K562 (cell line): ENCODE measurements around the gene RGS14. TPM values are rescaled to one million over a fixed set of nuclear protein-coding genes. Genes with fewer than 3 reads are reported as not detected.

Experiments used
- ATAC-seq: fragments of 200-7000 bp; cut with Tn5 transposase; 3 replicates; pipeline ENCODE4 v1.9.1; 2020; ENCODE audit warnings: moderate library complexity
- BruUV-seq: library from RNA; stranded (reverse); fragments of 400-500 nt; replicated peaks from 2 replicates; lab custom pipeline; 2021; lab: Mats Ljungman, UMichigan
- CTCF ChIA-PET: fragments of 300-600 bp; formaldehyde crosslinking; extraction: SDS; loops from one replicate; lab custom pipeline; 2021; ENCODE audit warnings: low intra/inter-chr PET ratio; lab: Yijun Ruan, JAX
- POLR2A ChIA-PET: fragments of 300-600, 350-650 bp; sonication (Branson Sonifier 250); formaldehyde crosslinking; extraction: SDS; loops from one replicate; lab custom pipeline; 2021; ENCODE audit warnings: antibody characterized with exemption, inconsistent platforms; lab: Yijun Ruan, JAX
- DNase-seq, 4 experiments: peaks; one replicate each; pipeline versions ENCODE4 v3.0.0 to v3.0.0-alpha.2; 2011 to 2018; ENCODE audit warnings: low spot score in 3 of 4, mixed read lengths in 3 of 4; ENCODE audit errors: extremely low read depth in 1 of 4
- FAIRE-seq: peaks from 2 replicates; lab custom pipeline; 2011; peaks lifted over from hg19 to GRCh38; lab: Jason Lieb, UNC
- H2AFZ ChIP-seq: 2 replicates; pipeline ENCODE4 v1.6.0; 2011; ENCODE audit warnings: low read depth, low read length, control low read depth, inconsistent platforms
- H3K27ac ChIP-seq: fragments of 200-600 bp; 3 replicates; pipeline ENCODE4 v1.8.0; 2011; ENCODE audit warnings: low read depth, mild to moderate bottlenecking, control low read depth, inconsistent platforms, low read length, moderate library complexity, mixed read lengths; ENCODE audit errors: extremely low read depth
- H3K27me3 ChIP-seq, 2 experiments: fragments of 300-600 bp in 1 of 2; 2 replicates in 1 of 2; 3 replicates in 1 of 2; pipeline versions ENCODE4 v1.6.0 to v1.8.0; 2011; ENCODE audit warnings: inconsistent platforms in 2 of 2, low read length in 2 of 2, mild to moderate bottlenecking in 1 of 2, mixed read lengths in 1 of 2, moderate library complexity in 1 of 2; ENCODE audit not compliant: control insufficient read depth in 2 of 2, insufficient read depth in 2 of 2
- H3K36me3 ChIP-seq: fragments of 300-600 bp; 3 replicates; pipeline ENCODE4 v1.8.0; 2011; ENCODE audit warnings: mild to moderate bottlenecking, low read length, inconsistent platforms; ENCODE audit not compliant: control insufficient read depth, insufficient read depth
- H3K4me1 ChIP-seq, 2 experiments: fragments of 200-600 bp in 1 of 2; replicated peaks in 1 of 2; 2 replicates in 1 of 2; 3 replicates in 1 of 2; pipeline versions ENCODE4 v1.5.1 to v1.8.0; 2011; ENCODE audit warnings: inconsistent platforms in 2 of 2, low read length in 2 of 2, mild to moderate bottlenecking in 1 of 2, mixed read lengths in 1 of 2, moderate library complexity in 1 of 2; ENCODE audit not compliant: control insufficient read depth in 2 of 2, insufficient read depth in 2 of 2
- H3K4me2 ChIP-seq: 2 replicates; pipeline ENCODE4 v1.6.1; 2011; ENCODE audit warnings: low read length, control low read depth, inconsistent platforms, mixed read lengths; ENCODE audit not compliant: insufficient read depth
- H3K4me3 ChIP-seq: fragments of 200-600 bp; sonication (generic), shearing (Covaris generic); 2 replicates; pipeline ENCODE4 v1.5.1; 2016; ENCODE audit warnings: control low read depth, inconsistent platforms
- H3K79me2 ChIP-seq: fragments of 200-600 bp; 3 replicates; pipeline ENCODE4 v1.8.0; 2011; ENCODE audit warnings: low read length, inconsistent platforms; ENCODE audit not compliant: control insufficient read depth, insufficient read depth
- H3K9ac ChIP-seq, 2 experiments: 2 replicates each; pipeline versions ENCODE4 v1.6.0 to v1.6.1; 2011; ENCODE audit warnings: low read depth in 2 of 2, low read length in 2 of 2, control low read depth in 1 of 2, inconsistent platforms in 1 of 2, mild to moderate bottlenecking in 1 of 2, mixed read lengths in 1 of 2; ENCODE audit not compliant: insufficient read depth in 1 of 2
- H3K9me1 ChIP-seq: one replicate; pipeline ENCODE4 v1.6.0; 2011; ENCODE audit warnings: inconsistent platforms, mild to moderate bottlenecking, low read length, moderate library complexity; ENCODE audit not compliant: control insufficient read depth, insufficient read depth
- H3K9me3 ChIP-seq: replicated peaks from 2 replicates; pipeline ENCODE4 v1.5.1; 2011; ENCODE audit warnings: low read depth, low read length, inconsistent platforms; ENCODE audit not compliant: control insufficient read depth, insufficient read depth
- H4K20me1 ChIP-seq: replicated peaks from 2 replicates; pipeline ENCODE4 v1.6.1; 2011; ENCODE audit warnings: low read length, inconsistent platforms, mixed read lengths; ENCODE audit not compliant: control insufficient read depth, insufficient read depth
- ARHGAP35 ChIP-seq: fragments of 450-650 bp; IDR thresholded peaks from 2 replicates; pipeline ENCODE4 v1.6.1; 2018; ENCODE audit not compliant: partially characterized antibody
- CREM ChIP-seq: IDR thresholded peaks from 2 replicates; pipeline ENCODE4 v1.6.1; 2014; ENCODE audit warnings: antibody characterized with exemption, low read depth
- FOXA1 ChIP-seq: fragments of 450-650 bp; IDR thresholded peaks from 2 replicates; pipeline ENCODE4 v1.6.1; 2016; ENCODE audit warnings: mild to moderate bottlenecking, borderline replicate concordance
- JUND ChIP-seq, 2 experiments: IDR thresholded peaks; 2 replicates in 1 of 2; 3 replicates in 1 of 2; pipeline ENCODE4 v1.6.1; 2011; ENCODE audit warnings: borderline replicate concordance in 2 of 2, low read depth in 2 of 2, low read length in 2 of 2, improper control_type of control experiment in 1 of 2, missing biosample characterization in 1 of 2, missing genetic modification characterization in 1 of 2, missing genetic modification reagents in 1 of 2
- PHTF2 ChIP-seq: fragments of 250-450 bp; sonication (Bioruptor Pico); IDR thresholded peaks from 2 replicates; pipeline ENCODE4 v1.5.0; 2021; ENCODE audit warnings: mild to moderate bottlenecking
- SMC3 ChIP-seq: conservative IDR thresholded peaks from 2 replicates; pipeline ENCODE4 v1.6.1; 2011; ENCODE audit warnings: low read depth, low read length, improper control_type of control experiment; ENCODE audit not compliant: insufficient read depth
- SPI1 ChIP-seq: IDR thresholded peaks from 2 replicates; pipeline ENCODE4 v1.6.1; 2011; ENCODE audit warnings: low read depth, low read length, control low read depth, borderline replicate concordance
- TAF7 ChIP-seq: fragments of 450-650 bp; IDR thresholded peaks from 2 replicates; pipeline ENCODE4 v1.6.1; 2016; ENCODE audit warnings: missing genetic modification characterization, missing compliant biosample characterization
- WGBS: fragments of 100-300 bp; shearing (Covaris generic); methylation state at CpG from one replicate; pipeline ENCODE4 v1.1.6; 2016; ENCODE audit warnings: low coverage, mixed read lengths; ENCODE audit not compliant: insufficient coverage; ENCODE audit errors: missing lambda C conversion rate; 5-methylcytosine and 5-hydroxymethylcytosine counted together
- in situ Hi-C: fragments of 300-500 bp; cut with MboI; formaldehyde crosslinking; loops from 4 replicates; pipeline ENCODE4 v1.15.0; 2018; ENCODE audit warnings: inconsistent platforms, mixed read lengths
- intact Hi-C: fragments of 100-400 bp; cut with micrococcal nuclease; formaldehyde crosslinking; loops from 2 replicates; pipeline ENCODE4 v1.14.2; 2022
- polyA plus RNA-seq, 8 experiments: library from polyadenylated mRNA; depleted of rRNA in 4 of 8; stranded (reverse) in 5 of 8; unstranded in 3 of 8; fragments of >200 nt; fragmentation: Nextera tagmentation in 2 of 8; fragmentation: Illumina TruSeq in 1 of 8; extraction: Ambion mirVana in 2 of 8; extraction: Trizol in 1 of 8; gene quantifications; 2 replicates each; pipeline versions ENCODE4 v1.2.1 to v1.2.3, GENCODE V29; 2011 to 2014; ENCODE audit warnings: inconsistent platforms in 1 of 8, missing spikeins in 1 of 8
- total RNA-seq, 7 experiments: library from RNA; depleted of rRNA in 6 of 7; stranded (reverse); fragments of >200 nt in 6 of 7; fragmentation: Illumina TruSeq in 2 of 7; extraction: Trizol in 2 of 7; gene quantifications; 2 replicates each; pipeline versions ENCODE4 v1.2.1 to v1.2.3, GENCODE V29; 2011 to 2021; ENCODE audit warnings: low replicate concordance in 1 of 7

RGS14 gene
- total and polyA plus RNA-seq, 9 of the 15 experiments (the other 6 are each of a cell fraction or from before 2014, with no cell fraction given) = 0.28 to 75.9 (median 34.5) TPM

- POLR2A ChIA-PET = interaction anchor here (0.6 to 2.2 kb wide), 7 partner anchors 9 to 49 kb away, joined by 3 to 15 read pairs (median 5); no protein-coding TSS in a partner anchor
- FAIRE-seq = no peak
Observed at GRCh38 chr5:177405805-177406204, 48.1 kb downstream of the RGS14 start.

More at GRCh38 chr5:177405805-177406204, 48.1 kb downstream of the RGS14 start:
- intact Hi-C loops (loop anchor here (2.0 kb wide), 1 partner anchor 95 kb away; no protein-coding TSS in a partner anchor), in situ Hi-C loops (no loop called here)
- Histone ChIP-seq H3K4me1 (peaks cover 10 to 39% of the 10 kb centered on the region in 2 experiments), H3K27me3 (no peaks in the 10 kb centered on the region), H3K9me3 (no peaks in the 10 kb centered on the region), H3K9me1 (no peaks in the 10 kb centered on the region), H2AFZ (no peak overlapping the region), H3K4me3 (no peak overlapping the region), H3K4me2 (no peak overlapping the region), H4K20me1 (no peaks in the 10 kb centered on the region), H3K79me2 (peaks cover 4% of the 10 kb centered on the region; the same call in 1 of the 3 replicates), H3K27ac (no peak overlapping the region), H3K36me3 (no peaks in the 10 kb centered on the region), H3K9ac (peak overlapping the region in 1 of 2 experiments; percentile 92; a peak in 1 of 4 replicates)
- no peak for ATAC-seq
- BruUV-seq = no TSS peak
- TF ChIP-seq SPI1 (peak; percentile 38; the same call in 1 of the 2 replicates), PHTF2 (no peak), TAF7 (tag) (no peak), ARHGAP35 (no peak), SMC3 (no peak), FOXA1 (no peak), CREM (no peak), JUND (IDR thresholded peaks at IDR 0.05; ENCODE audit: borderline replicate concordance, low read depth, low read length) (no peak), JUND (tag; IDR thresholded peaks at IDR 0.05; ENCODE audit: borderline replicate concordance, low read depth, low read length) (no peak)
- DNase-seq = no peak
- WGBS = 82% methylated on average over 5 of the region's 5 CpGs
- CTCF ChIA-PET = interaction anchor here (4.0 kb wide), 1 partner anchor 49 kb away, joined by 107 read pairs; no protein-coding TSS in a partner anchor
